HG03571 (cell line): ENCODE measurements around the gene DECR2.
"Not testable (repeated sequence)": the region's sequence is repeated elsewhere in the genome, so short reads cannot be mapped to it uniquely, and the experiment has no call there.

Source experiments
- ATAC-seq: cut with Tn5 transposase; IDR thresholded peaks from one replicate; pipeline ENCODE4 v1.9.1; 2021; ENCODE audit not compliant: unreplicated experiment

The DECR2 gene

DNA sequence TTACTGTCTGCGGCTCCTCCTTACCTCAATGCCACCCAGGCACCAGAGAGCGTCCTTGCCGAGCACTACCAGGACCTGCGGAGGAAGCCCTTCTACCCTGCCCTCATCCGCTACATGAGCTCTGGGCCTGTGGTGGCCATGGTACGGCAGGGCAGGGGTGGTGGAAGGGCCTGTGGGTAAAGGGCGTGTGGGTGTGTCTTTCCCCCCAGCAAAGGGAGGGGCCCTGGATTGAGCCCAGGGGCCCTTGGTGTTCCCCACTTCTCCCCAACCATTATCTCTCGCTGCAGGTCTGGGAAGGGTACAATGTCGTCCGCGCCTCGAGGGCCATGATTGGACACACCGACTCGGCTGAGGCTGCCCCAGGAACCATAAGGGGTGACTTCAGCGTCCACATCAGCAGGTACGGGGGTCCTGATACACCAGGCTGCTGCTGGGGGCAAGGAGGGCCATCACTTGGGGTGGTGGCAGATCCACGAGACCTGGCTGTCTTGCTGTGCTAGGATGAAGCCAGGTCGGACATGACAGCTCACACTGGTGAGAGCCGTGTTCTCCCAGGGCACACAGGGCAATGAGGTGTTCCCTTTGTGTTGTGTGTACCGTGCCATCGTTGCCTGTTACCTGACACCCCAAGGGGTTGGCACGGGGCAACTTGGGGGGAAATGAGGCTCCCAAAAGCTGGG, 2.2 kb upstream of the DECR2 start:
- no peak for ATAC-seq

GRCh38 chr16:400061-400591, 1.6 kb upstream of the DECR2 start:
- ATAC-seq, result no peak

- no peak for ATAC-seq
These were observed 3.3 kb downstream of the DECR2 start for GRCh38 chr16:404971-405486.

DNA sequence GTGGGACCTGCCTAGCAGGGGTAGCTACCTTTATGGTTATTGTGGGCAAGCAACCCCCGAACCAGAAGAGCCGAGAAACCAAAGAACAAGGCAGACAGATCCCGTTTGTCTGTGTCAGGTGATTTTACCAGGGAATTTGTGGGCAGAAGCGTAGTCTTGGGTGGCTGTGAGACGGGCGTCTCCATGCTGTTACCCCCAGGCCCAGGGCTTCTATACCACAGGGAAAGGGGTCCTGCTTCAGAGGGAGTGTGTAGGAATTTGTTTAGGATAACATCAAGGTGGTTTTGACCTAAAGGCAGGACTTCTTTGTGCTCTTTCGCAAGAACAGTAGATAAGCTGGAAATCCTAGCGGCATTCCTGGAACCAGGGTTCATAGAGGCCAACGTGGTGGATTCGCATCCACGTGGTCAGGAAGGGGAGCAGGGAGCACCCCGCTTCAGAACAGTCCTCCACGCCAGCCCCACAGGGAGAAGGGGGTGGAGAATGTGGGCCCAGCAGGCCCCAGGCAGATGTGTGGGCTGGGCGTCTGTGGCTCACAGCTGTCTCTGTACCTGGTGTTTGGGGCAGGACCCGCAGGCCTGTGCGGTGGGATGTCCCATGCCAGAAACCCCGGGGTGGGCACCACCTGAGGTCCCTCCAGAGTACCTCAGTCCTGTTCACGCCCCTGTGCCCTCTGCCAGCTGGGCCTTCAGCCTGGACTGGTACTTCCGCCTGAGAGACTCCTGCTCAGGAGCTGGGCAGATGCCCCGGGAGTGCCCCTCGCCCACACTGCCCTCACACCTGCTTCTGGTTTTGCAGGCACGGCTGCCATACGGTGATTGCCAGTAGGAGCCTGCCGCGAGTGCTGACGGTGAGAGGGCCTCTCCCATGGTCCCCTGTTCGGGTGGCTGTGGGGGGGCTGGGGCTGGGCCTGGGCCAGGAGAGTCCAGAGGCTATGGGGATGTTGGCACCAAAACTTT, 4.1 kb downstream of the DECR2 start:
- ATAC-seq, result no peak

DNA sequence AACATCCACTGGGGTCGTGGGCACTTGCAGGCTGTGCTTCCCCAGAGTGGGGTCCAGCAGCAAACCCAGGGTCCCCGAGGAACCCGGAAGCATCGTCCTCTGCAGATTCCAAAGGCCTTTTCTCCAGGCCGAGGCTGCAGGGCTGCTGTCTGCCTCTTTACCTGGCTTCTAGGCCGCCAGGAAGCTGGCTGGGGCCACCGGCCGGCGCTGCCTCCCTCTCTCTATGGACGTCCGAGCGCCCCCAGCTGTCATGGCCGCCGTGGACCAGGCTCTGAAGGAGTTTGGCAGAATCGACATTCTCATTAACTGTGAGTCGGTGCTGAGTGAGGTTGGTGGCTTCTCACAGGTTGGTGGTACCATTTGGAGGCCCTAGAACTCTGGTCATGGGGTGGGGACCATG, 5.6 kb downstream of the DECR2 start:
- ATAC-seq, result no peak

DNA sequence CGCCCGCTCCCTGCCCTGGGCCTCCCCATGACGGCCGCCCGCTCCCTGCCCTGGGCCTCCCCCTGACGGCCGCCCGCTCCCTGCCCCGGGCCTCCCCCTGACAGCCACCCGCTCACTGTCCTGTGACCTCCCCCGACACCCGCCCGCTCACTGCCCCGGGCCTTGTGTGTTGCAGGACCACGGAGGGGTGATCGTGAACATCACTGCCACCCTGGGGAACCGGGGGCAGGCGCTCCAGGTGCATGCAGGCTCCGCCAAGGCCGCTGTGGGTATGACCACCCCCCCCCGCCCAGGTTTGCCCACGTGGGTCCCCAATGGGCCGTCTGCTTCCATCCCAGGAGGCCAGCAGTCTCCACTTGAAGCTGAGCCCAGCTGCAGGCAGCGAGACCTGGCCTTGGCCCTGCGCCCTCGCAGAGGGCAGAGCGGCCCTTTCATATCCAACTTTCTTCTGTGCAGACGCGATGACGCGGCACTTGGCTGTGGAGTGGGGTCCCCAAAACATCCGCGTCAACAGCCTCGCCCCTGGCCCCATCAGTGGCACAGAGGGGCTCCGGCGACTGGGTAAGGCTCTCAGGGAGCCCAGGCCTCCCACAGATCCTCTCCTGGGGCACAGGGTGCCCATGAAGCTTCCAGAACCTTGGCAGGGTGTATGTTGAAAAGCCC, 9.0 kb downstream of the DECR2 start:
- no peak for ATAC-seq

- no peak for ATAC-seq
These were observed 10.0 kb downstream of the DECR2 start for GRCh38 chr16:411576-412265.

- no peak for ATAC-seq
These were observed 12.9 kb downstream of the DECR2 start for GRCh38 chr16:414395-415169.

DNA sequence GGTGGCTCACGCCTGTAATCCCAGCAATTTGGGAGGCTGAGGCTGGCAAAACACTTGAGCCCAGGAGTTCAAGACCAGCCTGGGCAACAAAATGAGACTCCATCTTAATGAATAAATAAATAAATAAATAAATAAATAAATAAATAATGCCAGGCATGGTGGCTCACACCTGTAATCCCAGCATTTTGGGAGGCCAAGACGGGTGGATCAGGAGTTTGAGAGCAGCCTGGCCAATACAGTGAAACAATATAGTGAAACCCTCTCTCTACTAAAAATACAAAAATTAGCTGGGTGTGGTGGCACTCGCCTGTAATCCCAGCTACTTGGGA, 13.4 kb downstream of the DECR2 start:
- ATAC-seq, result not testable (repeated sequence)

DNA sequence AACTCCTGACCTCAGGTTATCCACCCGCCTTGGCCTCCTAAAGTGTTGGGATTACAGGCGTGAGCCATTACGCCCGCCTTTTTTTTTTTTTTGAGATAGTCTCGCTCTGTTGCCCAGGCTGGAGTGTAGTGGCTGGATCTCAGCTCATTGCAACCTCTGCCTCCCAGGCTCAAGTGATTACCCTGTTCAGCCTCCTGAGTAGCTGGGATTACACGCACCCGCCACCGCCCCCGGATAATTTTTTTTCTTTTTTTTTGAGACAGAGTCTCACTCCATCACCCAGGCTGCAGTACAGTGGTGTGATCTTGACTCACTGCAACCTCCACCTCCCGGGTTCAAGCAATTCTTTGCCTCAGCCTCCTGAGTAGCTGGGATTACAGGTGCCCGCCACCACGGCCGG, 20.5 kb downstream of the DECR2 start:
- not testable (repeated sequence) for ATAC-seq

- no peak for ATAC-seq
These were observed 22.4 kb downstream of the DECR2 start for GRCh38 chr16:424033-424622.

- ATAC-seq, result no peak
These were observed 23.0 kb downstream of the DECR2 start for GRCh38 chr16:424623-425081.

DNA sequence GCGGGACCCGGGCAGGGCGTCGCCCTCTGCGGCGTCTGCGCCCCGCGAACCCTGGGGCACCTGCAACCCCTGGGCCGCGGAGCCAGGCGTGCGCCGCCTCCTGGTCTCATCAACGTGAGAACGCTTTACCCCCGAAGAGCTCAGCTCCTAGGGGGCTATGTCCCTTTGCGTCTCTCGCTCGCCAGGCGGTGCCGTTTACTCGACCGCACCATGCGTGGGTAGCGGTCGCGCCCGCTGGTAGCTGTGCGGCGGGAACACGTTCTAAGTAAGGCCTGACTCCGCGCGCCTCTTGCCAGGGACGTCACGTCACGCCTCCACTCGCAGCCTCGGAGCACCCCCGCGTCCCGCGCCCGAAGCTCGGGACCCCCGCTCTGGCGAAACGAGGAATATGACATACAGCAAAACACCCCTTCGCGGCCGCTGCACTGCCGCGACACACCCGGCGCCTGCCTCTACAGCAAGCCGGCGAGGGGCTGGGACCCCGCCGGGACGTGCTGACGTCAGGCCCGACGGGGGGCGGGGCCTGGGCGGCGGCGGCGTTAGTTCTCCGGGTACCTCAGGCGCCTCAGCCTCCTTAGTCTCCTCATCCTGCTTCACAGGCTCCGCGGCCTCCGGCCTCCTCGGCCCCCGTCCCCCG, 23.5 kb downstream of the DECR2 start, which contains the start of gene RAB11FIP3:
TSS of gene RAB11FIP3 (plus strand) at position 568 of the 637 bp plus-strand sequence. CDS start 358 bp downstream, outside the sequence.
- peak; percentile 93 for ATAC-seq

- peak; percentile 28 for ATAC-seq
These were observed 24.0 kb downstream of the DECR2 start for GRCh38 chr16:425740-426114.

DNA sequence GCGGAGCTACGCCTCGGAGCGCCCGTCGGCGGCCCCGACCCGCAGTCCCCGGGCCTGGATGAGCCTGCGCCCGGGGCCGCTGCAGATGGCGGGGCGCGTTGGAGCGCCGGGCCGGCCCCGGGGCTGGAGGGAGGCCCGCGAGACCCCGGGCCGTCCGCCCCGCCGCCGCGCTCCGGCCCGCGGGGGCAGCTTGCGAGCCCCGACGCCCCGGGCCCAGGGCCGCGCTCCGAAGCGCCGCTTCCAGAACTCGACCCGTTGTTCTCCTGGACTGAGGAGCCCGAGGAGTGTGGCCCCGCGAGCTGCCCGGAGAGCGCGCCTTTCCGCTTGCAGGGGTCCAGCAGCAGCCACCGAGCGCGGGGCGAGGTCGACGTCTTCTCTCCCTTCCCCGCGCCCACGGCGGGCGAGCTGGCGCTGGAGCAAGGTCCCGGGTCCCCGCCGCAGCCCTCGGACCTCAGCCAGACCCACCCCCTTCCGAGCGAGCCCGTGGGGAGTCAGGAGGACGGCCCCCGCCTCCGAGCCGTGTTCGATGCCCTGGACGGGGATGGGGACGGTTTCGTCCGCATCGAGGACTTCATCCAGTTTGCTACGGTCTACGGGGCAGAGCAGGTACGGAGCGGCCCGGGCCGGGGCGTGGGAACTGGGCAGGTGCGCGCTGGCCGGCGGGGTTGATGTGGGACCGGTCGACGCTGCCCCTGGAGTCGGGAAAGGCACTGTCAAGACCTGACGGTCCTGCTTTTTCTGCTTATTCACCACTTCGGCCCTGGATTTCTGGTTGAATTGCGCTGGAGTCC, 24.6 kb downstream of the DECR2 start:
- ATAC-seq, result peak; percentile 21

DNA sequence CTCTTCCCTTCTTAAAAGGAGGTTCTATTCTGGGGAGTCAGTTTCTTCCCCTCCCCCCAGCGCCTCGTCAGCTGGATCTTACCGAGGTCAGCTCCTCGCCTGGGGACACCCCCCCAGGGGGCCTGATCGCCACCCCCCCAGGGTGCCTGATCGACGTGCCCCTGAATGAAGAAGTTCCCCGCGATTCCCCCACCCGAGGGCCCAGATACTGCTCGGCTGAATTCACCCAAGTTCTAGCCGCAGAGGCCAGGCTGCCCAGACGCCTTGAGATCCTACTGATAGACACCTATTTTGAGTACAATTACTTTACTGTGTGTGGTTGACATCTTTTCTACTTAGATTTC, 25.2 kb downstream of the DECR2 start:
- no peak for ATAC-seq

GRCh38 chr16:427250-427649, 25.6 kb downstream of the DECR2 start:
- ATAC-seq, result no peak

DNA sequence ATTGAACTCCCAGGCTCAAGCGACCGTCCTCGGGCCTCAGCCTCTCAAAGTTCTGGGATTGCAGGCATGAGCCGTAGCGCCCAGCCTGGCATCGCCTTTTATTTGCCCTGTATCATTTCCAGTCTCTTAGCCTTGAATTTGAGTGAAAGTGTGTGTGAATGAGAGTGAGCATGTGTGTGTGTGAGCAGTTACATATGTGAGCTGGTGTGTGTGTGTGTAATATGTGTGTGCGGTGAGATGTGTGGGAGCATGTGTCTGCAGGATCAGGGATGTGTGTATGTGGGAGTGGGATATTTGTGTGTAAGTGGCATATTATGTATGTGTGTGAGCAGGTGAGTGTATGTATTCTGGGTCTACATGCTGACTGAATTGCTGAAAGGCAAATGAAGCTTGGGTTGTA, 29.2 kb downstream of the DECR2 start:
- ATAC-seq, result no peak
